SU-DHL-6 (cell line): ENCODE measurements around the gene FARP2.

Experiments
- H2AFZ ChIP-seq: fragments of 200-600 bp; sonication (generic); 2 replicates; pipeline ENCODE4 v1.6.1; 2014; ENCODE audit warnings: low read depth, mild to moderate bottlenecking, moderate library complexity, mixed read lengths, antibody characterized with exemption, low read length; ENCODE audit not compliant: severe bottlenecking
- H3F3A ChIP-seq: fragments of 200-600 bp; shearing (Covaris generic); 2 replicates; pipeline ENCODE4 v1.6.0; 2016; ENCODE audit warnings: antibody characterized with exemption, mild to moderate bottlenecking; ENCODE audit not compliant: insufficient read depth
- H3K27ac ChIP-seq: fragments of 200-600 bp; sonication (generic); 2 replicates; pipeline ENCODE4 v1.5.1; 2016; ENCODE audit warnings: low read depth, mild to moderate bottlenecking, low read length, moderate library complexity, mixed read lengths
- H3K27me3 ChIP-seq: fragments of 200-600 bp; sonication (generic), shearing (Covaris generic); 2 replicates; pipeline ENCODE4 v1.6.0; 2014; ENCODE audit warnings: mild to moderate bottlenecking, low read length
- H3K36me3 ChIP-seq: fragments of 200-600 bp; sonication (generic); 2 replicates; pipeline ENCODE4 v1.6.1; 2014; ENCODE audit warnings: mild to moderate bottlenecking, low read length, mixed read lengths
- H3K4me2 ChIP-seq: fragments of 300-600, 200-600 bp; shearing (Covaris generic), sonication (generic); 2 replicates; pipeline ENCODE4 v1.6.0; 2014; ENCODE audit warnings: low read length, low read depth, mild to moderate bottlenecking; ENCODE audit not compliant: poor library complexity, severe bottlenecking
- H3K4me3 ChIP-seq: fragments of 200-600 bp; sonication (generic); 2 replicates; pipeline ENCODE4 v1.5.1; 2014; ENCODE audit warnings: antibody characterized with exemption, low read length, mild to moderate bottlenecking, mixed read lengths; ENCODE audit not compliant: insufficient read depth, poor library complexity, severe bottlenecking
- H3K79me2 ChIP-seq: fragments of 200-600 bp; sonication (generic); 2 replicates; pipeline ENCODE4 v1.6.1; 2014; ENCODE audit warnings: mild to moderate bottlenecking, low read length, moderate library complexity; ENCODE audit not compliant: insufficient read depth
- H3K9ac ChIP-seq: fragments of 200-600 bp; sonication (generic); 2 replicates; pipeline ENCODE4 v1.7.0; 2014; ENCODE audit warnings: mild to moderate bottlenecking, low read length
- H3K9me2 ChIP-seq: fragments of 200-600 bp; sonication (generic); replicated peaks from 2 replicates; pipeline ENCODE4 v1.6.1; 2014; ENCODE audit warnings: low read length; ENCODE audit not compliant: insufficient read depth
- H3K9me3 ChIP-seq: fragments of 200-600 bp; sonication (generic); 2 replicates; pipeline ENCODE4 v1.6.1; 2014; ENCODE audit warnings: low read length, mixed read lengths; ENCODE audit not compliant: insufficient read depth
- H4K20me1 ChIP-seq: fragments of 200-600 bp; sonication (generic); 2 replicates; pipeline ENCODE4 v1.6.1; 2014; ENCODE audit warnings: low read depth, mild to moderate bottlenecking, antibody characterized with exemption, low read length, moderate library complexity, mixed read lengths
- CTCF ChIP-seq: fragments of 200-600 bp; sonication (generic); IDR thresholded peaks from one replicate; pipeline ENCODE4 v1.5.1; 2017; ENCODE audit warnings: antibody characterized with exemption, mild to moderate bottlenecking, low read length, moderate library complexity; ENCODE audit not compliant: insufficient read depth, poor library complexity, severe bottlenecking
- EZH2phosphoT487 ChIP-seq: fragments of 200-600 bp; sonication (generic), shearing (Covaris generic); conservative IDR thresholded peaks from 2 replicates; pipeline ENCODE4 v1.6.1; 2018; ENCODE audit warnings: mild to moderate bottlenecking, antibody characterized with exemption, low read length, moderate library complexity, mixed read lengths

The FARP2 gene

GRCh38 chr2:241321886-241322285 lies 34.2 kb upstream of the FARP2 start:
- no peaks in the 10 kb centered on the region for H3K9me3 ChIP-seq
- H2AFZ ChIP-seq: no peak overlapping the region
- H3K27me3 ChIP-seq: no peaks in the 10 kb centered on the region
- peaks cover 21% of the 10 kb centered on the region for H3F3A ChIP-seq
- H3K27ac ChIP-seq: peak overlapping the region; percentile 22; the same call in 1 of the 2 replicates
- H3K4me3 ChIP-seq: no peak overlapping the region
- H3K36me3 ChIP-seq: peaks cover 24% of the 10 kb centered on the region
- no peak for TF ChIP-seq EZH2phosphoT487
- no peak for TF ChIP-seq CTCF
- peak overlapping the region; percentile 95 for H3K4me2 ChIP-seq
- H3K79me2 ChIP-seq: peaks cover 100% of the 10 kb centered on the region
- no peaks in the 10 kb centered on the region for H3K9me2 ChIP-seq
- no peak overlapping the region for H3K9ac ChIP-seq
- peaks cover 42% of the 10 kb centered on the region for H4K20me1 ChIP-seq

DNA sequence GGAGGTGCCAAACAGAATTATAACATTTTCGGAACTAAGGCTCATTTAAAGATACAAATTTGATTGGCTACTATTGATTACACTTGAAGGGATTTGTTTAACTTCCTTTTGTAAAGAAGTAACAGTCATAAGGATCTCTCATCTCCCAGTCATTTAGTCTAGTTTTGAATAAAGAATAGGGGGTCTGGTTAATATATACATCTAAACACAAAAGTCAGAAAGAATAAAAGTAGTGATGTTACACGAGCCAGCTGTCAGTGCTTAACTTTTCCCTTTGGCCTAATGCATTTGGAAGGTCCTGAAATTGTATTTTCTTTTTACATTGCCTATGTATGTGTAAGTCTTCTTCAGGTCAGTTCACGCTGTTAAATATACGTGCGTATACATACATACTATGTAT lies 32.3 kb upstream of the FARP2 start:
- Histone ChIP-seq H3K4me3 (no peak overlapping the region), H3K9me3 (no peaks in the 10 kb centered on the region), H3K9me2 (no peaks in the 10 kb centered on the region), H3K4me2 (peak overlapping the region; percentile 44), H3K9ac (peak overlapping the region; percentile 30; the same call in 1 of the 2 replicates), H4K20me1 (peaks cover 42% of the 10 kb centered on the region), H3K27me3 (no peaks in the 10 kb centered on the region), H3K27ac (peak overlapping the region; percentile 77), H3K36me3 (peaks cover 28% of the 10 kb centered on the region), H3F3A (peaks cover 21% of the 10 kb centered on the region), H3K79me2 (peaks cover 94% of the 10 kb centered on the region), H2AFZ (no peak overlapping the region)
- TF ChIP-seq CTCF (no peak), EZH2phosphoT487 (no peak)

GRCh38 chr2:241324775-241325174 lies 31.3 kb upstream of the FARP2 start:
- no peaks in the 10 kb centered on the region for H3K9me2 ChIP-seq
- peak overlapping the region; percentile 77 for H3K27ac ChIP-seq
- TF ChIP-seq EZH2phosphoT487 (no peak), CTCF (no peak)
- peak overlapping the region; percentile 30 for H3K9ac ChIP-seq
- H3K36me3 ChIP-seq: peaks cover 25% of the 10 kb centered on the region
- peak overlapping the region; percentile 44 for H3K4me2 ChIP-seq
- H4K20me1 ChIP-seq: peaks cover 42% of the 10 kb centered on the region
- no peaks in the 10 kb centered on the region for H3K27me3 ChIP-seq
- peaks cover 90% of the 10 kb centered on the region for H3K79me2 ChIP-seq
- H3K4me3 ChIP-seq: no peak overlapping the region
- no peak overlapping the region for H2AFZ ChIP-seq
- peaks cover 21% of the 10 kb centered on the region for H3F3A ChIP-seq
- H3K9me3 ChIP-seq: no peaks in the 10 kb centered on the region
